GM23338 (cell line): Measurements from ENCODE around the gene CDC6. TPM values are rescaled to one million over a fixed set of nuclear protein-coding genes. Genes with fewer than 3 reads are reported as not detected.

Source experiments
- ATAC-seq: fragments of 200-7000 bp; cut with Tn5 transposase; 3 replicates; pipeline ENCODE4 v1.9.1; 2020
- DNase-seq: peaks from one replicate; pipeline ENCODE4 v3.0.0-alpha.2; 2015; ENCODE audit warnings: low spot score
- H2AFZ ChIP-seq: fragments of 200-600 bp; sonication (generic); 2 replicates; pipeline ENCODE4 v1.8.0; 2016; ENCODE audit warnings: antibody characterized with exemption, mild to moderate bottlenecking, moderate library complexity
- H3F3A ChIP-seq: fragments of 200-600 bp; sonication (generic); replicated peaks from 2 replicates; pipeline ENCODE4 v1.8.0; 2017; ENCODE audit warnings: antibody characterized with exemption, mixed run types, low read depth
- H3K27ac ChIP-seq: fragments of 200-600 bp; sonication (generic); 2 replicates; pipeline ENCODE4 v1.6.1; 2016; ENCODE audit warnings: low read depth
- H3K27me3 ChIP-seq: fragments of 200-600 bp; sonication (generic); 2 replicates; pipeline ENCODE4 v1.8.0; 2016; ENCODE audit warnings: mild to moderate bottlenecking, mixed run types, moderate library complexity; ENCODE audit not compliant: insufficient read depth
- H3K36me3 ChIP-seq: fragments of 200-600 bp; sonication (generic); 2 replicates; pipeline ENCODE4 v1.8.0; 2016; ENCODE audit warnings: mild to moderate bottlenecking; ENCODE audit not compliant: insufficient read depth
- H3K4me1 ChIP-seq: fragments of 200-600 bp; sonication (generic); 2 replicates; pipeline ENCODE4 v1.8.0; 2016; ENCODE audit warnings: mild to moderate bottlenecking, moderate library complexity; ENCODE audit not compliant: insufficient read depth
- H3K4me2 ChIP-seq: fragments of 200-600 bp; sonication (generic); 2 replicates; pipeline ENCODE4 v1.7.1; 2017; ENCODE audit warnings: mixed run types
- H3K4me3 ChIP-seq: fragments of 200-600 bp; sonication (generic); 2 replicates; pipeline ENCODE4 v1.6.1; 2016; ENCODE audit warnings: mixed run types
- H3K79me2 ChIP-seq: fragments of 200-600 bp; sonication (generic); replicated peaks from 2 replicates; pipeline ENCODE4 v1.8.0; 2017; ENCODE audit warnings: mild to moderate bottlenecking; ENCODE audit not compliant: insufficient read depth
- H3K9me2 ChIP-seq: fragments of 200-600 bp; sonication (generic); 2 replicates; pipeline ENCODE4 v1.8.0; 2017; ENCODE audit not compliant: insufficient read depth
- H4K20me1 ChIP-seq: fragments of 200-600 bp; sonication (generic); replicated peaks from 2 replicates; pipeline ENCODE4 v1.8.0; 2017; ENCODE audit warnings: mild to moderate bottlenecking; ENCODE audit not compliant: insufficient read depth
- H3K27ac Mint-ChIP-seq: 2 replicates; pipeline ENCODE4 v1.8.0; 2020; ENCODE audit warnings: inconsistent platforms, mild to moderate bottlenecking, moderate library complexity, mixed read lengths
- H3K27me3 Mint-ChIP-seq: 3 replicates; pipeline ENCODE4 v1.8.0; 2022; ENCODE audit warnings: low read depth, mild to moderate bottlenecking, moderate library complexity, mixed read lengths, inconsistent platforms; ENCODE audit not compliant: insufficient read depth, poor library complexity
- H3K36me3 Mint-ChIP-seq: 3 replicates; pipeline ENCODE4 v1.8.0; 2021; ENCODE audit warnings: low read depth, mild to moderate bottlenecking, inconsistent platforms, moderate library complexity, mixed read lengths
- H3K4me1 Mint-ChIP-seq: 3 replicates; pipeline ENCODE4 v1.8.0; 2020; ENCODE audit warnings: mild to moderate bottlenecking, inconsistent platforms, mixed read lengths
- H3K4me3 Mint-ChIP-seq: 3 replicates; pipeline ENCODE4 v1.8.0; 2021; ENCODE audit warnings: moderate library complexity, mild to moderate bottlenecking, inconsistent platforms, mixed read lengths
- H3K9me3 Mint-ChIP-seq: 3 replicates; pipeline ENCODE4 v1.8.0; 2020; ENCODE audit warnings: moderate library complexity, mild to moderate bottlenecking, inconsistent platforms, mixed read lengths
- CREB1 ChIP-seq: fragments of 250-450 bp; sonication (Bioruptor Pico); IDR thresholded peaks from 2 replicates; pipeline ENCODE4 v1.5.0; 2020; ENCODE audit warnings: low read depth, mild to moderate bottlenecking, moderate library complexity
- JUNB ChIP-seq: IDR thresholded peaks from one replicate; pipeline ENCODE4 v1.6.1; 2016; ENCODE audit warnings: antibody characterized with exemption; ENCODE audit not compliant: unreplicated experiment
- ZNF331 ChIP-seq: fragments of 250-450 bp; sonication (Bioruptor Pico); IDR thresholded peaks from 2 replicates; pipeline ENCODE4 v1.5.0; 2020; ENCODE audit warnings: low read depth, mild to moderate bottlenecking, moderate library complexity
- polyA plus RNA-seq: library from polyadenylated mRNA; unstranded; fragments of >200 nt; fragmentation: Nextera tagmentation; extraction: Ambion mirVana; gene quantifications from 2 replicates; pipeline ENCODE4 v1.2.1, GENCODE V29; 2016
- total RNA-seq: library from RNA; depleted of rRNA; stranded (reverse); fragments of >200 nt; shearing (Covaris generic); gene quantifications from 2 replicates; pipeline ENCODE4 v1.2.3, GENCODE V29; 2014
- TF ChIP-seq, protein P1 (sequence below): fragments of 250-450 bp; sonication (Bioruptor Pico); IDR thresholded peaks from 2 replicates; pipeline ENCODE4 v1.5.0; 2020; ENCODE audit warnings: mild to moderate bottlenecking, moderate library complexity

The CDC6 gene
- total and polyA plus RNA-seq, 2 experiments from 2014 or later: 46.2 to 79.9 TPM

DNA sequence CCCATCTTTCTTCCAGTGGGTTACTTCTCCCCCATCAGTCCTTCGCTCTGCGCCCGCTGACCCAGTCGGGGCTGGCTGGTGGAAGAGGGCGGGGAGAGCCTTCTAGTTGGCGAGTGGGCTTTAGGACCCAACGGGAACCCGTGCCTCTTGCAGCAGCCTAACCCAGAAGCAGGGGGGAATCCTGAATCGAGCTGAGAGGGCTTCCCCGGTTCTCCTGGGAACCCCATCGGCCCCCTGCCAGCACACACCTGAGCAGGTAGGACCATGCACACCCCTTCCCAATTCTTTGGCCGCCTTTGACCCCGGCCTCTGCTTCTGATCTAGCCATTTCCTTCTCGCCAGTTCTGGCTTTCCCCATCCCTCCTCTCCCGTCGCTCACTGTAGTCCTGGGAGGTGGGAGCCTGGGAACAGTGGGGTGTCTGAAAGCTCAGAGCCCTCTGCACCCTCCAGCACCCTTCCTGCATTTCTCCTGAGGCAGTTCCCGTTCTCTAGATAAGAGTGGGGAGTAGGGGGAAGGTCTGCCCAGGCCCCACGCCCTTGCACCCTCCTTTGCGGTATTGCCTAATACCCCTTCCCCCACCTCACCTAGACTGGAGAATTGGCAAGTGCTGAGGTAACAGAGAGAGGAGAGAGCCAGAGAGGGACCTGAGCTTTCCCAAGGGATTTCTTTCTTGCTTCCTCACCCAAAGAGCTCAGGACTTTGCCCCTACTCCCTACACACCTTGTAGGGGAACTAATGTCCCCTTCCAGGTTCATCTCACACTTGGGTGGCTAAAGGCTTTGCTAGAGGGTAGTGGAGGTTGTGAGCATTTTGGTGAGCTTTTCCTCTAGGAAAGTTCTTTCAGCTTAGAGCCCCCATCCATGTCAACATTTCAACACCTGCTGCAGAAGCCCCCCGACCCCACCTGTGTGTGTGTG is 21.6 kb downstream of the CDC6 start, which contains the start of gene RARA (continued):
- TF ChIP-seq, protein P1, sequence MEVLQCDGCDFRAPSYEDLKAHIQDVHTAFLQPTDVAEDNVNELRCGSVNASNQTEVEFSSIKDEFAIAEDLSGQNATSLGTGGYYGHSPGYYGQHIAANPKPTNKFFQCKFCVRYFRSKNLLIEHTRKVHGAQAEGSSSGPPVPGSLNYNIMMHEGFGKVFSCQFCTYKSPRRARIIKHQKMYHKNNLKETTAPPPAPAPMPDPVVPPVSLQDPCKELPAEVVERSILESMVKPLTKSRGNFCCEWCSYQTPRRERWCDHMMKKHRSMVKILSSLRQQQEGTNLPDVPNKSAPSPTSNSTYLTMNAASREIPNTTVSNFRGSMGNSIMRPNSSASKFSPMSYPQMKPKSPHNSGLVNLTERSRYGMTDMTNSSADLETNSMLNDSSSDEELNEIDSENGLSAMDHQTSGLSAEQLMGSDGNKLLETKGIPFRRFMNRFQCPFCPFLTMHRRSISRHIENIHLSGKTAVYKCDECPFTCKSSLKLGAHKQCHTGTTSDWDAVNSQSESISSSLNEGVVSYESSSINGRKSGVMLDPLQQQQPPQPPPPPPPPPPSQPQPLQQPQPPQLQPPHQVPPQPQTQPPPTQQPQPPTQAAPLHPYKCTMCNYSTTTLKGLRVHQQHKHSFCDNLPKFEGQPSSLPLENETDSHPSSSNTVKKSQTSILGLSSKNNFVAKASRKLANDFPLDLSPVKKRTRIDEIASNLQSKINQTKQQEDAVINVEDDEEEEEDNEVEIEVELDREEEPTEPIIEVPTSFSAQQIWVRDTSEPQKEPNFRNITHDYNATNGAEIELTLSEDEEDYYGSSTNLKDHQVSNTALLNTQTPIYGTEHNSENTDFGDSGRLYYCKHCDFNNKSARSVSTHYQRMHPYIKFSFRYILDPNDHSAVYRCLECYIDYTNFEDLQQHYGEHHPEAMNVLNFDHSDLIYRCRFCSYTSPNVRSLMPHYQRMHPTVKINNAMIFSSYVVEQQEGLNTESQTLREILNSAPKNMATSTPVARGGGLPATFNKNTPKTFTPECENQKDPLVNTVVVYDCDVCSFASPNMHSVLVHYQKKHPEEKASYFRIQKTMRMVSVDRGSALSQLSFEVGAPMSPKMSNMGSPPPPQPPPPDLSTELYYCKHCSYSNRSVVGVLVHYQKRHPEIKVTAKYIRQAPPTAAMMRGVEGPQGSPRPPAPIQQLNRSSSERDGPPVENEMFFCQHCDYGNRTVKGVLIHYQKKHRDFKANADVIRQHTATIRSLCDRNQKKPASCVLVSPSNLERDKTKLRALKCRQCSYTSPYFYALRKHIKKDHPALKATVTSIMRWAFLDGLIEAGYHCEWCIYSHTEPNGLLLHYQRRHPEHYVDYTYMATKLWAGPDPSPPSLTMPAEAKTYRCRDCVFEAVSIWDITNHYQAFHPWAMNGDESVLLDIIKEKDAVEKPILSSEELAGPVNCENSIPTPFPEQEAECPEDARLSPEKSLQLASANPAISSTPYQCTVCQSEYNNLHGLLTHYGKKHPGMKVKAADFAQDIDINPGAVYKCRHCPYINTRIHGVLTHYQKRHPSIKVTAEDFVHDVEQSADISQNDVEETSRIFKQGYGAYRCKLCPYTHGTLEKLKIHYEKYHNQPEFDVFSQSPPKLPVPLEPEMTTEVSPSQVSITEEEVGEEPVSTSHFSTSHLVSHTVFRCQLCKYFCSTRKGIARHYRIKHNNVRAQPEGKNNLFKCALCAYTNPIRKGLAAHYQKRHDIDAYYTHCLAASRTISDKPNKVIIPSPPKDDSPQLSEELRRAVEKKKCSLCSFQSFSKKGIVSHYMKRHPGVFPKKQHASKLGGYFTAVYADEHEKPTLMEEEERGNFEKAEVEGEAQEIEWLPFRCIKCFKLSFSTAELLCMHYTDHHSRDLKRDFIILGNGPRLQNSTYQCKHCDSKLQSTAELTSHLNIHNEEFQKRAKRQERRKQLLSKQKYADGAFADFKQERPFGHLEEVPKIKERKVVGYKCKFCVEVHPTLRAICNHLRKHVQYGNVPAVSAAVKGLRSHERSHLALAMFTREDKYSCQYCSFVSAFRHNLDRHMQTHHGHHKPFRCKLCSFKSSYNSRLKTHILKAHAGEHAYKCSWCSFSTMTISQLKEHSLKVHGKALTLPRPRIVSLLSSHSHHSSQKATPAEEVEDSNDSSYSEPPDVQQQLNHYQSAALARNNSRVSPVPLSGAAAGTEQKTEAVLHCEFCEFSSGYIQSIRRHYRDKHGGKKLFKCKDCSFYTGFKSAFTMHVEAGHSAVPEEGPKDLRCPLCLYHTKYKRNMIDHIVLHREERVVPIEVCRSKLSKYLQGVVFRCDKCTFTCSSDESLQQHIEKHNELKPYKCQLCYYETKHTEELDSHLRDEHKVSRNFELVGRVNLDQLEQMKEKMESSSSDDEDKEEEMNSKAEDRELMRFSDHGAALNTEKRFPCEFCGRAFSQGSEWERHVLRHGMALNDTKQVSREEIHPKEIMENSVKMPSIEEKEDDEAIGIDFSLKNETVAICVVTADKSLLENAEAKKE (CRISPR knock-in tag): no peak
- TF ChIP-seq CREB1 (CRISPR knock-in tag): no peak

DNA sequence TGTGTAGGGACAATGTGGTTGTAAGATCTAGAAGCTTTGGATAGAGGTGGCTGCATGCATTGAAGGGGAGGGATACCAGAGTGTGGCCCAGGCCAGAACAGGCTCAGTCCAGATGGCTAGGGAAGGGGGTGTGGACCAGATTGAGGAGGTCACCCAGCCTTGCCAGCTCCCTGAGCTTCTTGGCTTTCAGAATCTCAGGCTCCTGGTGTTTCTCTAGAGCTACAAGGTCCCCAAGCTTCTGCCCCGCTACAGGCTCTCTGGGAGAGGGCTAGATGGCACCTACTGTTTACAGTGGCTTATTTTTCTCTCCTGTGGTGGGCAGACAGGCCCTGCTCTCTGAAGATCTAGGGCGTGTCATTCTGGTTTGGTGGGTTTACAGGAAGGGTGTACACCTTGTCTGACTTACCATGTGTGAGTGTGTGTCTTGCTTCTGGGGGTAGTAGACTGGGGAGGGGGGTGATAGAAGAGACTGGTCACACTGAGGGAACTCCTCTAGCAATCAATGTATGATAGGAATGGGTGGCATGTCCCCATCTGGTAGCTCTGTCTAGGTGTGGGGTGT is 22.4 kb downstream of the CDC6 start:
- no peaks in the 10 kb centered on the region; the same call in 2 of the 3 replicates for H3K36me3 Mint-ChIP-seq
- H2AFZ ChIP-seq: no peak overlapping the region
- H4K20me1 ChIP-seq: peaks cover 10% of the 10 kb centered on the region; the same call in 1 of the 2 replicates
- H3K9me2 ChIP-seq: no peaks in the 10 kb centered on the region
- H3K27ac Mint-ChIP-seq: no peak overlapping the region
- ATAC-seq (peak; percentile 1; the same call in 1 of the 3 replicates), DNase-seq (no peak)
- peak overlapping the region; percentile 91 for H3K4me2 ChIP-seq
- H3K4me1 Mint-ChIP-seq: peaks cover 50% of the 10 kb centered on the region
- H3K27me3 Mint-ChIP-seq: peaks cover 19% of the 10 kb centered on the region
- H3K36me3 ChIP-seq: no peaks in the 10 kb centered on the region
- no peaks in the 10 kb centered on the region for H3K79me2 ChIP-seq
- peaks cover 10% of the 10 kb centered on the region; the same call in 1 of the 2 replicates for H3K27me3 ChIP-seq
- peak overlapping the region; percentile 92 for H3K4me3 ChIP-seq
- no peaks in the 10 kb centered on the region for H3K9me3 Mint-ChIP-seq
- peak overlapping the region; percentile 42; the same call in 2 of the 3 replicates for H3K4me3 Mint-ChIP-seq
- peaks cover 23% of the 10 kb centered on the region; the same call in 1 of the 2 replicates for H3F3A ChIP-seq
- peaks cover 49% of the 10 kb centered on the region for H3K4me1 ChIP-seq
- H3K27ac ChIP-seq: no peak overlapping the region
- TF ChIP-seq JUNB (no peak), ZNF331 (CRISPR knock-in tag) (no peak)
